SH-SY5Y (cell line): Measurements from ENCODE around the gene ALOX5.

Experiments
- GATA2 ChIP-seq: IDR thresholded peaks from 2 replicates; pipeline ENCODE4 v1.6.1; 2011; ENCODE audit warnings: mild to moderate bottlenecking, low read depth, low read length
- GATA3 ChIP-seq: IDR thresholded peaks from 2 replicates; pipeline ENCODE4 v1.6.1; 2011; ENCODE audit warnings: low read depth, mild to moderate bottlenecking, low read length, moderate library complexity

- no peak for TF ChIP-seq GATA3
- TF ChIP-seq GATA2, result no peak
These were observed 68.2 kb downstream of the ALOX5 start for GRCh38 chr10:45442251-45442650.
